B cell (primary cell): ENCODE data around the gene PABPN1.

Source experiments
- CTCF ChIP-seq: fragments of 200-600 bp; IDR thresholded peaks from one replicate; pipeline ENCODE4 v1.8.0; 2022; ENCODE audit warnings: antibody characterized with exemption, mild to moderate bottlenecking
- EZH2 ChIP-seq: IDR thresholded peaks from 2 replicates; pipeline ENCODE4 v1.6.1; 2012; ENCODE audit warnings: borderline replicate concordance, low read depth, mild to moderate bottlenecking, moderate library complexity, low read length; ENCODE audit not compliant: insufficient read depth, poor library complexity, severe bottlenecking

GRCh38 chr14:23307146-23307530 lies 14.1 kb upstream of the PABPN1 start:
- TF ChIP-seq CTCF (no peak), EZH2 (no peak)
